Stimulated activated CD4-positive, alpha-beta T cell treated with anti-CD3 and anti-CD28 coated beads, Interleukin-1b, Interleukin-23, amount 100 ng/mL, for 1 hour (primary cell): ENCODE measurements around the gene TGM5.
"Not testable (repeated sequence)": the region's sequence is repeated elsewhere in the genome, so short reads cannot be mapped to it uniquely, and the experiment has no call there.

Experiments
- DNase-seq, 2 donors: peaks; one replicate each; pipeline ENCODE4 v3.0.0-alpha.2; 2020; ENCODE audit warnings: low read depth in 2 of 2

TGM5 gene

DNA sequence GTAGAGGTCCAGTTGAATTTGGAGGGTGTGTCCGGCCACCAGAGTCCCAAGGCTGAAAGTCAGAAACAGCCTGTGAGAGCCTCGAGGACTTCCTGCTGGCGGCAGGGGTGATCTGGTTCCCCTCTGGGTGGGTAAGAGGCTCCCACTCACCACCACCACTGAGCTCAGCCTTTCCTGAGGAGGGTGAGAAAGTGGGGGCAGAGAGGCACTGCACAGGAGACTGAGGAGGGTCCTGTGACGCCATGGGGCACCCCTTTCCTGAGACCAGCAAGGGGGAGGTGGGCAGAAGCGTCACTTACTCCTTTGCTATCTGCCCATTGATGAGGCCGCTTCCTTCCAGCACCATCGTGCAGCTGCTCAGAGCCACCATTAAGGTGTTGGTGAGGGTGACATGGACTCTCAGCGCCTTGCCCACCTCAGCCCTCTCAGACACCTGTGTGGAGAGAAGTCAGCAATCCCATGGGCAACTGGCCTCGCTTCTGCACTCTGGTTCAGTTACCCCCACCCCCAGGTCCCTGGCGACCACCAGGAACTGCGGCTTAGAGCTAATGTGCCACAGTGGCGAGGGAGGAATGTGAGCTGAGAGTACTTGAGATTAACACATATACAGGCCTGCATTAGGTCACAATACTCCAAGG lies 10.0 kb upstream of the TGM5 start:
- DNase-seq = no peak

DNA sequence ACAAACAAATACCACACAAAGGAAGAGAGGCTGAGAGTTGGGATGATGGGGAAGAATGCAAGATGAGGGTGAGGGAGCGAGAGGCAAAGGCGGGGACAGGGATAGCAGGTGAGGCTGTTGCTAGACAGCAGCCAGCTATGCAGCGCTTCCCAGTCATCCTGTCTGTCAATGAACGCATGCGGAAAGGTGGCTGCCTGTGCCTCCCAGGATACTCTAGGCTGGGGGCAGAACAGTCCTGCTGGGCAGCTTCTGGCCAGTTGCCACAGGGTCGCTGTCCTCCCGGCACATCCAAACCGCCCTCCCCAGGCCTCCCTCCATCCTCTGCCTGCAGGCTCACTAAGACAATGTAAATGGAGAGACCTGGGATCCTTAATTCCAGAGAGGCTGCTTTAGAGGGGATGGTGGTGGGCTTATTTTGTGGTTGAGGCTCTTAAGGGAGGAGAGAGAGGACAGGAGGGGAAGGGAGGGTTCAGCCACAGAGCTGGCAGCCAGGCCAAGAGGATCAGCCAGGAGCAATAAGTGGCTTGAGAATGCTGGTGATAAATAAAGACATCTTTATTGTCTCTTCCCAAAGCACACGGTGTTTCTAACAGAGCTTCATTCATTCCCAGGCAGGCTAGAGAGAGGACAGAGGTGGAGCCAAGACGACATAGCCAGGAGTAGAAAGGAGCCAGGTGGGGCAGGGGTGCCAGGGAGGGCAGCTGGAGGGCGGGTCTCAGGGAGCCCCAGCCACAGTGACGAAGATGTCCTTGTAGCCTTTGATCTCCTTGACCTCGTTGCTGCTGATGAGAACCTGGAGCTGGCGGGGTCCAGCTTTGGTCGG lies 9.2 kb upstream of the TGM5 start:
- no peak for DNase-seq

DNA sequence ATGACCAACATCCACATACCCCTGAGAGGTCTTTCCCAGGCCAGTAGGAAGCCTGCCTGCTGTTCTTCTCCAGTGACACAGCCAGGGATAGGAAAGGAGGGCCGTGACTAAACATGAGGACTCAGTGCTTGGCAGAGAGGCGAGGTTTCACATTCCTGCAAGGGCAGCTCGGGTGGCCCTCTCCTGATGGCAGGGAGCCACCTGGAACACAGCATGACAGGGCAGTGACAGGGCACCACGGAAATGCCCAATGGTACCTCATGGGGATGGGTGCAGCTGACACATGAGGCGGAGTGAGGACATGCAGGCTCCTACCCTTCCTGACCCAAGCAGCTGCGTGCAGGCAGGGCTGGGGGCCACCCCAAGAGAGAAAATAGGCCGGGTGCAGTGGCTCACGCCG lies 7.4 kb upstream of the TGM5 start:
- DNase-seq = no peak

- no peak for DNase-seq
These were observed 6.5 kb upstream of the TGM5 start for GRCh38 chr15:43273243-43273642.

GRCh38 chr15:43271908-43272307 lies 5.2 kb upstream of the TGM5 start:
- not testable (repeated sequence) for DNase-seq

DNA sequence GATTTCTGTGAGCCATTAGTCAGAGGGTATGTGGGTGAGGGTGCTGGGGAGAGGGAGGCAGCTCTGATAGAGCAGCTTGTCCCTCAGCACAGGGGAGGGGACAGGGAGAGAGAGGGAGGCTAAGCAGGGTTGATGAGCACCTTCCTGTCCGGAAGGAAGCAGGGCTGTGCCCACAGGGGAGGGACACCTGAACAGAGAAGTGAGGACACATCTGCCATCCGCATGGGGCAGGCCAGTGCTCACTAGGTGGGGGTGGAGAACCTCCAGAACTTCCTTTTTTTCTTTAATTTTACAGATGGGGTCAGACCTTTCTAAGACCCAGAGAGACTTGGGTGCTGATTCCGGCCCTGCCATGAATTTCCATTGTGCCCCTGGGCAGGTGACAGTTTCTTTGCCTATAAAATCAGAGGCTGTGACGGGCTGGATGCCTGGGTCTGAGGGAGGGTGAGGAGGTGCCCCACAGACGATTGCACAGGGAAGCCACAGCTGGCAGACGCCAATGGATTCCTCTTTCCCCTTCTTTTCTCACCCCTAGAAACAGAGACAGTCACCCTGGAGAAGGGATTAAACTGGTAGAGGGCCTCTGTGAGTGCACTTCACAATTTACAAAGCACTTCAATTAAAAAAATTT lies 4.1 kb upstream of the TGM5 start:
- no peak for DNase-seq

- DNase-seq = no peak
These were observed 3.5 kb upstream of the TGM5 start for GRCh38 chr15:43270113-43270665.

DNA sequence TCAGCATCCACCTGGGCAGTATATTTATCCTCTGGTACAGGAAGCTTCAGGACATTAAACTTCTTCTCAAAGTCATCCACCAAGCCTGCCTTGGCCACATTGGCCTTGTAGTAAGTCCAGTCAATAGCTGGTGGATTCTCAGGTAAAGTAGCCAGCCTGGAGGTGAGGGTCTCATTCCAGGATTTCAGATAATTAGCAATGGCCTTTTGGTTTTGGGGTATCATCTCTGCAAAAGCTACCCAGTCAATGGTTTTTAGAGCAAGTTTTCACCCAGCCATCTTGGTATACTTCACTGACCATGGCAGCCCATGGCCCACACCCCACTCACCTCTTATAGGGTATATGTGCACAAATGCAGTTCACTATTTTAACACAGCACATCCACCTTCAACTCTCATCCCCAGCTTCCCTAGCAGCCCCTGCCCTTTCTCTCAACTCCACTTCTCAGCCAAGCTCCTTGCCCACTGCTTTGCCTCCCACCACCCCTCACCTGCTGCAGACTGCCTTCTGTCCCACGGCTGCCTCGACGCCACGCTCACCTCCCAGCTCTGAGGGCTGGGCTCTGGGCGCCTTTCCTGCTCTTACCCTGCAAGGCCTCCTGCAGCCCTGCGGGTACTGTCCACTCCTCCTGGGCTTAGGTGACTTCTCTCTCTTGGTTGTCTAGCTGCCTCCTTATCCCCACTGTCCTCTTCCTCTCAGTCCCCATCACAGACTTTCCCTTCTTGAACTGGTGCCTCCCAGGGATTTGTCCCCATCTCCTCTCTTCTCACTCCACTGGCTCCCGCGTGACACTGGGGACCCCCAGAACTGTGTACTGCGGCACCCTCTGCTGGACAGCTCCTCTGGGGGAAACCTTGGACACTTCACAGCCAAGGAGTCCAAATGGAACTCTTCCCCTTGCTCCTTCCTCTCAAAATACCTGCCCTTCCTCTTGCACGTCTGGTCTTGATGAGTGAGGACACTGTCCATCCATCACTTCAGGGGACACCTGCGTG lies 1.7 kb upstream of the TGM5 start:
- no peak for DNase-seq

DNA sequence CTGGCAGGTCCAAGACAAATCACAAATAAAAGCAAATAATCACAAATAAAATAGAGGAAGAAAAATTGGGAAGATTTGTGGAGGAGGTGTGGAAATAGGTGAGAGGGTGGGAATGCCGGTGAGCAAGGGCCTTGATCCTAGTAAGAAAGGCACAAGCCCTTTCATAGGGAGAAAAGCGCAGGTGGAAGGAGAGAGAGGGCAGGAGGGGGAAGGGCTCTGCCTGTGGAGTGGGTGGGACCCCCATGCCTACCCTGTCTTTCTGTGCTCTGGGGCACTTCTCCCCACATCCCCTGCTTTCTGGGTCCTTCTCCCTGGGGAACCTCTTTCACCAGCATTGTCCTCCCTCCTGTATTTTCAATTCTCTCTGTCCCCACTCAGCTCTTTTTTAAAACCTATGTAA lies 711 bp upstream of the TGM5 start:
- DNase-seq = no peak

DNA sequence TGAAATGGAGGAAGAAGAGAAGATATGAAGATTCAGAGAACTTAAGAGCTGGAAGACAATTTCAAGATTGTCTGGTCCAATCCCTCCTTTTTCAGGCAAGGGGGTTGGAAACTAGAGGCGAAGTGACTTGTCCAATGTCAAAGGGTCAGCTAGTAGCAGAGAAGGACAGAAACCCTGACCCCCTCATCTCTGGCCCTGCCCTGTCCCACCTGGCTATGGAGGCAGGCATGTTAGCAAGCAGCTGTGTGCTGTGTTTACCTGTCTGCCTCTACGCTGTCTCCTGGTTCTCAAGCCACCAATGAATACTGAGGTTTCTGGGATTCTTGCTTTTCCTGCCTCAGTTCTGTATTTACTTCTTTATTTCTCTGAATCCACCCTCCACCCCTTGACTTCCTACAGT lies 342 bp downstream of the TGM5 start:
- no peak for DNase-seq

DNA sequence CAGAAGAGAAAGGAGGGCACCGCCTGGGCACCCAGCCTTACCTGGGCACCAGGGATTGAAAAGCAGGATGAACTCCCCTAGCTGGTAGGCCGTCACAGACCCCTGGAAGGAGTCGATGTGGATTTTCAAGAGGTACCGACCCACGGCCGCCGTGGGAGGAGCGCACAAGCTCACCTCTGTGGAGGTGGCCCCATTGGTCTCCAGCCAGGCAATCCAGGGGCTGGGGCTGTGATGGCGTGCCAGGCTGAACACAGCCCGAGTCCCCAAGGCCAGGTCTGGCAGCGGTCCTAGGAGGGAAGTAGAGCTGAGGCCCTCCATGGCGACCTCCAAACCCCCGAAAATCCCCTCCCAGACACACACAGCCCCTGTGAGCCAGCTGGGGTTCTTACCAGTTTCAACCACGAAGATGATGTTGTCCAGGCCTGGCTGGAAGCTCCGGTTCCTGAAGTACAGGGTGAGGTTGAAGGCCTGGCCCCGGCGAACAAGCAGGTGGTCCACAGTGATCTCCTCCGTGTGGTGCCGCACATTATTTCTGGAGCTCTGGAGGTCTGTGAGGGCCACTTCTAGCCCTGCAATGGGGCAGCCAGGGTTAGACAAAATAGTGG lies 6.6 kb downstream of the TGM5 start:
- DNase-seq = no peak

DNA sequence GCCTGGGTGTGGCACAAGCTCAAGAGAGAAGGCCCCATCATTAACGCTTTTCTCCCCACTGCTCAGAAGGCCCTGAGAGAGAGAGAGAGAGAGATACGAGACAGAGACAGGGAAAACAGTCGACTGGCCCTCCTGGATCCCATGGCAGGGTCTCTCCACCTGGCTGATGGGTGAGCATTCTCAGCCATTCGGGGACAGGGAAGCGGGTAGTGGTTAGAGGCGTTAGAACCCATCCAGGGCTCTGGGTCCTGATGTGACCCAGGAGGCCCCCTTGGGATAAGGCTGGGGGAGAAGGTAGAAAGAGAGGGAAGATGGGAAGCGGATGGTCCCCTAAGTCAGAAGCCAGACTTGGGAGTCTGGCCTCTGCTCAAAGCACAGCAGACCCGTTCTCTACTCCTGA lies 7.9 kb downstream of the TGM5 start:
- no peak for DNase-seq

DNA sequence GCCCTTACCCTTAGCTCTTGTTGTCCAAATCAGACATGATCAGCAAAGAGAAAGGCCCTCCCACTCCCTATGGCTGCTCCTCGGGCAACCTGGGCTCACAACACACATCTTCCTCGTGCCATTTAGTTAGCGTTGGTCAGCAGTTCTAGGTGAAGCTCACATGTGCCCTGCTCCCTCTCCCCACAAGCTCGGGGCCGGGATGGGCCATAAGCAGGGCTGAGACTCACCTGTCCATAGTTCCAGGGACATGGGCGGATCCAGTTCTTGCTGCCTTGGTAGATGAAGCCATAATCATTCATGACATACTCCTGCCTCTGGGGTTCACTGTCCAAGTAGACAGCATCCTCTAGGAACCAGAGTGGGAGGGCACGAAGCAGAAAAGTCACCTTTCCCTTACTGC lies 10.4 kb downstream of the TGM5 start:
- no peak for DNase-seq

DNA sequence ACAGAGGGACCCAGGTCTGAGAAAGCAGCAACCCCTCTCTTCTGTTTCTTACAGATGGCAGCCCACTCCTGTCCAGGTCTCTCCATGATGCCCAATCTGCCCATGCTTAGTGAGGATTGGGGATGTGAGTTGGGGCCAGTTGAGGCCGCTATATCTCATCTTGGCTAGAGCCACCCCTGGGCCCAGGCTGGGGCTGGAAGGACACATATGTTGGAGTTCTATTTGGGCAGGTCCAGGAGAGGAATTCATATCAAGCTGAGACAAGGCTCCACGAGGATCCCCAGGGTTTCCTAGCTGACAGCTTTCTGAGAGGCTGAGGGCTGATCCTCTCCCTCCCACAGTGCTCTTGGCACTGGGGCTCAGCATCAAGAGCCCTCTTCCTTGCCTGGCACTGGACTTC lies 11.4 kb downstream of the TGM5 start:
- no peak for DNase-seq

GRCh38 chr15:43253431-43254403 lies 13.0 kb downstream of the TGM5 start:
- no peak for DNase-seq

DNA sequence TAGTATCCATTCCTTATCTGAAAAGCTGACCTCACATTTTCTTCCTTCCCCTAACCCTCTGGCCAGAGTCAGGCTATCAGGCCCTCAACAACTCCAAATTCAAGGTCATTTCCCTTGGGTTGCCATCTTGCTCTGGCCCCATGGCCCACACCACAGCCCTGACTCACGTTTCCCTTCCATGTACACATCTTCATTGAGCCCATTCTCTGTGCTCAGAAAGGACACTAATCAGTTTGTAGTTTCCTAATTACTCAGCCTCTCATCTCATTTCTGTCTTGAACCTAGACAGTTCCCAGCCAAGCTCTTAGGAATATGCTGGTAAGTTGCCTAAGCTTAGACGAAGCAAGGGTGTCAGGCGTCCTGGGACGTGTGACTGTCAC lies 14.9 kb downstream of the TGM5 start:
- DNase-seq = no peak

- DNase-seq = no peak
These were observed 15.4 kb downstream of the TGM5 start for GRCh38 chr15:43251185-43251870.

DNA sequence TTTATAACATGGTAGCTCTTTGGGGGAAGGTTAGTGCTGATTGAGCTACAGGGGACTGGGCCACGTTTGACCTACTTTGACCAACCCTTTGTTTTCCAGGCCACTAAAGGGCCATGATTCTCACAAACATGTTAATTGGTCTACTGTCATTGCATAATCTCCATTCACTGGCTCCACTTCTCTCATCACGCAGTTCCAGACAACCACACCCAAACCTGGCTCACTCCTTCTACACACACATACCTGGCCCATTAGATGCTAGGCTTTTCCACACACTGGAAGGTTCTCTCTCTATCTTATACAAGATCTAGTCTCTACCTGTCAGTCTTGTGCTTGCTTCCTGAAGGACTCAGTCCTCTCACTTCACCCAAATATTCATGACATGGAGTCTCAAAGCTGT lies 15.9 kb downstream of the TGM5 start:
- DNase-seq = no peak

DNA sequence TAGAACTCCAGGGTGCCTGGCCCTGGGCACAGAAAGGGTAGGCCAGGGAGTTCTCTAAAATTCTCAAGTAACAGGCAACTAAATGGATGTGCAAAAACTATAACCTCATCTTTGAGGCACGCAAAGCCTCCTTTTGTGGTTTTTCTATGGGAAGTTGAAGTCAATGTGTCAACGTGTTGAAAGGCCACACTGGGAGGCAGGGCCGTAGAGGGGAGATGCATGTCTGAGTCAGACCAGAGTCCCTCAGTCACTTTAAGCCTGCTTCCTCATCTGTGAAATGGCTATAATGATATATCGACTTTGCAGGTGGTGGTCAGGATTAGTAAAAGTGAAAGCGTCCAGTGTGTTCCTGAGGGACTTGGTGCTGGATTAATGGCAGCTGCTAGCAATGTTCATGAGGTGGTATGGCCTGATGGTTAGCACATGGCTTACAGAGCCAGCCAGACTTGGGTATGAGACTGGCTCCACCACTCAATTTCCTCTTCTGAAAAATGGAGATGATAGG lies 17.0 kb downstream of the TGM5 start:
- no peak for DNase-seq
